DMS79 treated with DMSO at 0.1 percent for 48 hours (cell line): ENCODE results near the gene NEK7.
"Not testable (repeated sequence)": the region's sequence is repeated elsewhere in the genome, so short reads cannot be mapped to it uniquely, and the experiment has no call there.

Experiments
- DNase-seq: peaks from one replicate; lab custom pipeline; 2025; lab: John Stamatoyannopoulos, UW

The NEK7 gene

GRCh38 chr1:198205016-198205684 is 48.4 kb downstream of the NEK7 start:
- DNase-seq = no peak

GRCh38 chr1:198206292-198206691 is 49.5 kb downstream of the NEK7 start:
- DNase-seq = no peak

GRCh38 chr1:198211696-198212095 is 54.9 kb downstream of the NEK7 start:
- no peak for DNase-seq

GRCh38 chr1:198212126-198212525 is 55.3 kb downstream of the NEK7 start:
- no peak for DNase-seq

GRCh38 chr1:198212675-198213074 is 55.9 kb downstream of the NEK7 start:
- DNase-seq = no peak

- no peak for DNase-seq
These were observed 58.1 kb downstream of the NEK7 start for GRCh38 chr1:198214924-198215323.

- DNase-seq = no peak
These were observed 63.6 kb downstream of the NEK7 start for GRCh38 chr1:198220428-198220827.

GRCh38 chr1:198227010-198227409 is 70.2 kb downstream of the NEK7 start:
- not testable (repeated sequence) for DNase-seq

GRCh38 chr1:198227454-198227853 is 70.7 kb downstream of the NEK7 start:
- DNase-seq = not testable (repeated sequence)

GRCh38 chr1:198228925-198229324 is 72.1 kb downstream of the NEK7 start:
- DNase-seq = no peak

GRCh38 chr1:198231779-198232178 is 75.0 kb downstream of the NEK7 start:
- no peak for DNase-seq

GRCh38 chr1:198232378-198232777 is 75.6 kb downstream of the NEK7 start:
- no peak for DNase-seq

- no peak for DNase-seq
These were observed 76.3 kb downstream of the NEK7 start for GRCh38 chr1:198232940-198233675.

GRCh38 chr1:198234520-198235251 is 77.9 kb downstream of the NEK7 start:
- no peak for DNase-seq

- no peak for DNase-seq
These were observed 81.3 kb downstream of the NEK7 start for GRCh38 chr1:198238121-198238520.

- DNase-seq = no peak
These were observed 84.8 kb downstream of the NEK7 start for GRCh38 chr1:198241553-198241952.

- DNase-seq = no peak
These were observed 88.0 kb downstream of the NEK7 start for GRCh38 chr1:198244772-198245171.

- DNase-seq = no peak
These were observed 88.6 kb downstream of the NEK7 start for GRCh38 chr1:198245379-198245778.

- DNase-seq = no peak
These were observed 89.5 kb downstream of the NEK7 start for GRCh38 chr1:198246337-198246736.

GRCh38 chr1:198253259-198253658 is 96.5 kb downstream of the NEK7 start:
- no peak for DNase-seq

GRCh38 chr1:198253668-198254067 is 96.9 kb downstream of the NEK7 start:
- no peak for DNase-seq

- no peak for DNase-seq
These were observed 97.7 kb downstream of the NEK7 start for GRCh38 chr1:198254521-198254920.

- no peak for DNase-seq
These were observed 98.2 kb downstream of the NEK7 start for GRCh38 chr1:198254948-198255347.
